ENCODE results near the gene DST.

DNA sequence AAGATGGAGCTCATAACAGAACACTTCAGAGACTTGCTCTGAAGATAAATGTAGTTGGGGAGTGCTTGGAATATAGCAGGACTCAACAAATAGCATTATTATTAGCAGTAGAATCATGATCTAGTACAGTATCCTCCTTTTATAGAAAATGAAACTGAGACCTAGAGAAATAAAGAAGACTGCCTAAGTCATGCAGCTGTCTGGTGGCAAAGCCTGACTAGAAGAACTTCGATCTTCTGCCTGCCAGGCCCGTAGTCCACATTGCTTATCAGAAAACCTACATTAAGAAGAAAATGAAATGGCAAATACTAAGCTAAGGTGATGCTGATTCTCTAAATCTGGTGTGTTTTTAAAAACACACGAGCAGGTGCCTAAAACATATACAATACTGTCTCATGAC is 46.4 kb upstream of the DST start:
- TF ChIP-seq ZNF274 (IDR thresholded peaks at IDR 0.05; ENCODE audit: borderline replicate concordance, extremely low read depth, low read length), result no peak
- no peak for TF ChIP-seq BRCA1 (IDR thresholded peaks at IDR 0.05; ENCODE audit: low read depth, low read length)
- no peak for TF ChIP-seq RFX5 (IDR thresholded peaks at IDR 0.05; ENCODE audit: borderline replicate concordance, low read depth, low read length)
- TF ChIP-seq CREB1 (IDR thresholded peaks at IDR 0.05), result no peak
- no peak for TF ChIP-seq EZH2 (IDR thresholded peaks at IDR 0.05; ENCODE audit: low read depth, low read length, severe bottlenecking)
- TF ChIP-seq ATF2 (IDR thresholded peaks at IDR 0.05; ENCODE audit: low read length), result no peak
- TF ChIP-seq CTCF (IDR thresholded peaks at IDR 0.05; ENCODE audit: control extremely low read depth in 1 of 3, insufficient read depth in 1 of 3, low read depth in 1 of 3, low read length in 3 of 3), result no peak
- TF ChIP-seq GTF2F1 (IDR thresholded peaks at IDR 0.05; ENCODE audit: borderline replicate concordance, low read depth, low read length), result no peak
- no peak for TF ChIP-seq YY1 (IDR thresholded peaks at IDR 0.05; ENCODE audit: low read depth, low read length)
- TF ChIP-seq POU5F1 (IDR thresholded peaks at IDR 0.05; ENCODE audit: low read depth, low read length), result no peak
- no peak for TF ChIP-seq POLR2A (IDR thresholded peaks at IDR 0.05; ENCODE audit: control extremely low read depth in 1 of 2, low read depth in 2 of 2, low read length in 2 of 2)
